COR-L47 (cell line): ENCODE data around the gene SCN5A.

Experiments
- DNase-seq: peaks from one replicate; lab custom pipeline; 2025; lab: John Stamatoyannopoulos, UW

SCN5A gene

DNA sequence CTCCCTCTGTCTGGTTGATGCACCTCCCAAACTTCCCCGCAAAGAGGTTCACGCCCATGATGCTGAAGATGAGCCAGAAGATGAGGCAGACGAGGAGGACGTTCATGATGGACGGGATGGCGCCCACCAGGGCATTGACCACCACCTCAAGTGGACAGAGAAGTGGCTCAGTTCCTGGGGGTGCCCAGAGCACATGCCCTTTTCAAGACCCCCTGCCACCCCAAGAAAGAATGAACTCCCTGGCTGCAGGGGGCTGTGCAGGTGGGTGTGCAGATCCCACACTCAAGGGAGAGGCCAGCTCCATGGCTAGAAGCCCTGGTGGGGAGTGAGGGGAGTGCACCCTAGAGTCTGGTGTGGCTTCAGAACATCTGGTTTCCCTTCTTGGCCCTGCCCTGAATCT is 89.2 kb downstream of the SCN5A start:
- no peak for DNase-seq

DNA sequence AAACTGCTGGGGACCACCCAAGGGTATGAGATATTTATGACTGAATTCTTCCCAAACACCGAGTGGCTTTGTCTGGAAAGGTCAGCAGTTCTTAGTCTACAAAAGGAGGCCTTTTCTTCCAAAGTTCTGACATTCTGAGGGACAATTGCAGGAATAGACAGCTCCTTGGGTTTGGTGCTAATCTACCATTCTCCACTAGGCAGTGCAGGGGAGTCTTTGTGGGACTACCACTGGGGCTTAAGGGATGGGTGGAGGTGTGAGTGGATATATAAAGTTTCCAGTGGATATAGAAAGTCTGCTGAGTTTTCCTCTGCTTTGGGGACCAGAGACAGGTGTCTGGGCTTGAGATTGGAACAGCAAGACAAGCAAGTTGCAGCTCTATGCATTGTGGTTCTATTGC is 90.6 kb downstream of the SCN5A start:
- no peak for DNase-seq

DNA sequence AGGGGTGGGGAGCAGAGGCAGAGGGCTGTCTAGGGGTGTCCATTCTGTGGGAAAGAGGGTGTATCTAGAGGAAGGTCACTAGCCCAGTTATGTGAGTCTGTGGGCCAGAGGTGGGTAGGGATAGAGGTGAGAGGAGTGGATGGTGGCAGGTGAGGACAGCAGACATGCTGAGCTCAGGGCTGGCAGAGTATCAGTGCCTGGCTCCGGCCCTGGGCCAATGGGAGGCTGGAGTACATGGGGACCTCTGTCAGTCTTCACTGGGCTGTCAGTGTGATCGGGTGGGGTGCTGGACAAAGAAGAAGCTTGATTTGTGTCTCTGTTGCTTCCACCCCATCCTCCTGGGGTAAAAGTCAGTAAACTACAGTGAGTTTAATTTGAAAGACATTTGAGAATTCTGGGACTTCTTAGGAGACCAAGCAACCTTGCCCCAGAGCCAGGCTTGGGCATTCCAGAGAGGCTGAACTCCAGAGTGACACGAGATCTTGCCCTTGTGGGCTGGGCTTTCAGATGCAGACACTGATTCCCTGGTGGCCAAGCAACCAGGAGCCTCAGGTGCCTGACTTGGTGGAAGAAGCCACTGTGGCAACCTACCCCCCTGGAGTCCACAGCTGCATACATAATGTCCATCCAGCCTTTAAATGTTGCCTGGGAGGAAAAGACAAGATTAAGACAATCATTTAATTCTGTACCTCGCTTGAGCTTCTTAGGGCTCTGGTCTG is 92.7 kb downstream of the SCN5A start:
- DNase-seq = no peak

DNA sequence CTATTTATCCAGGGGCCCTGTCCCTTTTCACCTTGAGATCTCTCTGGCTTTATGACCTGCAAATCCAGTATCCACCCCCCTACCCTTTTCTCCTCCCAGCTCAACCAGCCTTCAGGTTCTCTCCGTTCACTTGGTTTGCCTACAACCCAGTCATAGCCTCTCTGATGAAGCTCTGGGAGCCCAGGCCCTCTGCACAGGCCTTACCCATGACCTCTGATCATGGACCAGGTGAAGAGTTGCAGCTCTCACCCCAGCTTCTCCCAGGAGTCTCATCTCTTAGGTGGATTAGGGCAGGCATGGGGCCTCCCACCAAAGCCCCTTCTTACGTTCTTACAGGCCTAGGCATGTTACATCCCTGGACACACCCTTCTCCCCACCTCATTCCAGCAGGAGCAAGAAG is 93.6 kb downstream of the SCN5A start:
- no peak for DNase-seq

DNA sequence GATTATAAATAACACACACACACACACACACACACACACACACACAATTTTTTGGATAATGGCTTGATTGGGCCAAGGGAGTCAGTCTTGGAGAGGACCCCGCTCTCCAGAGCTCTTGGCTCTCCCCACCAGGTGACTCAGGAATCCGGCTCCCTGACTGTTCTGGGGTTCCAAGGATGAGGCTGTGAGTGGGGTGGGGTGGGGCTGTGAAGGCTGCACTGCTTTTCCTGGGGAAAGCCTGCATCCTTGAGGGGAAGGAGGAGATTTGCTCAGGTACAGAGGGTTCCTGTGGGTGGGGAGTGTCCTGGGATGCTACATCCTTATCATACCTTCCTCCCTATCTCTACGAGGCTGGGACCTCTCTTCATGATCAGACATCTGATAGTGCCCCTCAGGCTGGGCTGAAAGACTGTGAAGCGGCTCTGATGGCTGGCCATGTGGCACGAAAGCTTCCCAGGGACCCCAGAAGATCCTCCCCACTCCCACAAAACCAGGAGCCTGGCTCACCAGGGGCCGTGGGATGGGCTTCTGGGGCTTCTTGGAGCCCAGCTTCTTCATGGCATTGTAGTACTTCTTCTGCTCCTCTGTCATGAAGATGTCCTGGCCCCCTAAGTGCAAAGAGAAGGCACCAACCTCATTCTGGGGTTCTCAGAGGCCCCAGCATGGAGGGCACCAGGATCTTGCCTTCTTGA is 94.2 kb downstream of the SCN5A start:
- DNase-seq = no peak

DNA sequence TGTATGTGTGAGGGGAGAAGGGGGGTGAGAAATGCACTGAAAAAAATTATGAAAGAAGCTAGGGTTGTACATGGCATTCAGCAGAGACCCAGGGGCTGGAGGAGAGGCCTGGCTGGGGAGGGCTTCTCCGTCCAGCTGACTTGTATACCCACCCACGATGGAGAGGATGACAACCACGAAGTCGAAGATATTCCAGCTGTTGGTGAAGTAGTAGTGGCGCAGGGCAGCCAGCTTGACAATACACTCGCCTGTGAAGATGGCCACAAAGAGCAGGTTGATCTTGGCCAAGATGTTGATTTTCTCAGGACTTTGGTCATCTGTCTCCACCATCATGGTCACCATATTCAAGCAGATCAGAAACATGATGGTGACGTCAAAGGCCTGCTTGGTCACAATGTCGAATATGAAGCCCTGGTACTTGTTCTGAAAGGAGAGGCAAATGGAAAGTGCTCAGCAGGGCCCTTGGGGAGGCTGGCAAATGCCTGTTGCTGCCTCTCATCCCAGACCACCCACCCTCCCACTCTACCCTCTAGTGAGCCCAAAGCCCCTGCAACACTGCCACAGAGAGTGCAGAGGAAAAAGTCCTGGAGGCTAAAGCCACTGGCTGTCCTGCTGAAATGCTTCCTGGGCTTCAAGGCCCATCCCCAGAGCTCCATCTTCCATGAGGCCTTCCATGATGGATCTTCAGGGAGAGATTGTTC is 95.2 kb downstream of the SCN5A start:
- DNase-seq = no peak

DNA sequence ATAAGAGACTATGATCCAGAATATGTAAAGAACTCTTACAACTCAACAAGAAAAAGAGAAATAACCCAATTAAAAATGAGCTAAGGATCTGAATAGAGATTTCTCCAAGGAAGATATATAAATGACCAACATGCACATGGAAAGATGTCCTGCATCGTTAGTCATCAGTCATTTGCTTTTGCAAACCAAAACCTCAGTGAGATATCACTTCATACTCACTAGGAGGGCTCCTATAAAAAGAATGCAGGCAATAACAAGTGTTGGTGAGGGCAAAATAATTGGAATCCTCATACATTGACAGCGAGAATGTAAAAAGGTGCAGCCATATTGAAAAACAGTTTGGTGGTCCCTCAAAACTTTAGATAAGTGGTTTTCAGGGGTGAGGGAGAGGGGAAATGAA is 96.4 kb downstream of the SCN5A start:
- DNase-seq = no peak

DNA sequence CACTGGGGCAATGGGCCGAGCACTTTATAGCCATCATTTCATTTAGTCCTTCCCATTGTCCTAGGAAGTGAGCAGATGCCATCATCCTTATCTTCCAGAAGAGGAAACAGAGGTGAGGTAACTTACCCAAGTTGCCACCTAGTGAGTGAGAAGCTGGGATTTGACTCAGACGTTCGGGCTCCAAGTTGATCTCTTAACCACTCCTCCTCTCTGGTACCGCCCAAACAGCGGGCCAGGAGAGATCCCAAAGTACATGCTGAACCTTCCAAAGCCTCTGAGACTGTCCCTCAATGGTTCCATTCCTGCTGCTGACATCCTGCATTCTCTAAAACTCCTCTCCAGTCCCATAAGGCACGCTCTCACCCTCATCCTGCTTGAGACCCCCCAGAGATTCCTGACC is 97.1 kb downstream of the SCN5A start:
- no peak for DNase-seq

DNA sequence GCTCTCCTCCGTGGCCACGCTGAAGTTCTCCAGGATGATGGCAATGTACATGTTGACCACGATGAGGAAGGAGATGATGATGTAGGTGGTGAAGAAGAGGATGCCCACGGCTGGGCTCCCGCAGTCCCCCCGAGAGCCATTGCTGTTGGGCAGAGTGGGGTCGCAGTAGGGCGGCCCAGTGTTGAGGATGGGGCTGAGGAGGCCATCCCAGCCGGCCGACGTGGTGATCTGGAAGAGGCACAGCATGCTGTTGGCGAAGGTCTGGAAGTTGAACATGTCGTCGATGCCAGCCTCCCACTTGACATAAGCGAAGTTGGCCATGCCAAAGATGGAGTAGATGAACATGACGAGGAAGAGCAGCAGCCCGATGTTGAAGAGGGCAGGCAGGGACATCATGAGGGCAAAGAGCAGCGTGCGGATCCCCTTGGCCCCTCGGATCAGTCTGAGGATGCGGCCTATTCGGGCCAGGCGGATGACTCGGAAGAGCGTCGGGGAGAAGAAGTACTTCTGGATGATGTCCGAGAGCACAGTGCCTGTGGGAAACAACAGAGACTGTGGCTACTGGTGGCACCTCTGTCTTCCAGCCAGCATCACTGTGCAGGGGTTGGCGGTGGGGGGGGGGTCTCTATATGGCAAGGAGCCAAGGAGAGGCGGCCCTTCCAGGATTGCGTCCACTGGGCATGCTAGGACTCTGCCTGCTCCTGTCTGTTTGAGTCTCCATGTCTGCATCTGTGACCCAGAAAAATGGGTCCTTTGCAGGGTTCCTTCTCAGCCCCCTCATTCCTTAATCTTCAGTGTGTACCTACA is 98.3 kb downstream of the SCN5A start:
- no peak for DNase-seq

DNA sequence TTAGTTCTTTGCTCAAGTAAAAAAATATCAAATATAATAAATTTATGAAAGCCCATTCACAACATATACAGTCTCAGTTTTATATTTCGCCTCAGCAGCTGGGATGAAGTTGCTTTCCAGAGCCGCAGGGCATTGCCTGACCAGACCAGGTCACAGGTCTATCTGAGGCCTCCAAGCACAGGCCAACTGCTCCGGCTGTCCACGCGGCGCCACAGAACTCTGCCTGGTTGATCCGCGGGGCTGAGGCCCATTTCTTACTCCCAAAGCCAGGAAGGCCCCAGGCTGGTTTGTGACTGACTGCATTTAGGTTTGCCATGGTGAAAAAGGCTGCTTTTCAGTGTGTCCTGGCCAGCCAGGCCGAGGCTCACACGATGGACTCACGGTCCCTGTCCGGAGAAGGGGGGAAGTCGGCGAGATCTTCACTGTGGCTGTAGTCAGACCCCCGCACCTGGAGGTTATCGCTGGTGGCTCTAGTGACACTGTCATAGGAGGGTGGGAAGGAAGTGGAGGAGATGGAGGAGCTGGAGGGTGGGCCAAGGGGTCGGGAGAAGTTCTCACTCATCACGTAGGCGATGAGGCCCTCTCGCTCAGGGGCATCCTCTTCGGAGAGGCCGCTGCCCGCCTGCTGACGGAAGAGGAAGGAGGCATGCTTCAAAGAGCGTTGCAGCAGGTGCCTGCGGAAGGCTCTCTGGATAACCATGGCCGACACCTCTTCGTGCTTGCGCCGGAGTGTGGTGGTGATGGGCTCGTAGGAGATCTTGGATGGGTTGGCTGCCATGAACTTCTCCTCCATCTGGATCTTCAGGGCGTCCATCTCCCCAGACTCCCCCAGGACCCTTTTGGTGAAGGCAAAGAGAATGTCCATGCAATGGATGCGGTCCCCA is 99.3 kb downstream of the SCN5A start:
- no peak for DNase-seq

DNA sequence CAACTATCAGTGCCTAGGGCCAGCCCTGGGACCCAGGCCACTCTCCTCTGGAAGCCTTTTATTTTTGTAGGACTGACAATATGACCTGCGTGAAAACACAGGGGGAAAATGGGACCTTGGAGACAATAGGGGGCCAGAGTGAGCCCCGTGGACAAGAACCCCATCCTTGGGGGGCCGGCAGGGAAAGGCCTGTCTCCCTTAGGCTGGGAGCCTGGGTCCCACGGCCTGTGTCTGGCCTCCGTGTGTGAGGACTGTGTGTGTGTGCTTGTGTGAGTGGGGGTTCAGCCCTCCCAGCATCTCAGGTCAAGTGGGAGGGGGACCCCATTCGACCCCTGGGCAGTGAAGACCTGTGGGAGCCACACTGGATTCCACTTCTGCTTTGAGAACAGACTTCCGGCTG is 100.0 kb downstream of the SCN5A start:
- DNase-seq = no peak

DNA sequence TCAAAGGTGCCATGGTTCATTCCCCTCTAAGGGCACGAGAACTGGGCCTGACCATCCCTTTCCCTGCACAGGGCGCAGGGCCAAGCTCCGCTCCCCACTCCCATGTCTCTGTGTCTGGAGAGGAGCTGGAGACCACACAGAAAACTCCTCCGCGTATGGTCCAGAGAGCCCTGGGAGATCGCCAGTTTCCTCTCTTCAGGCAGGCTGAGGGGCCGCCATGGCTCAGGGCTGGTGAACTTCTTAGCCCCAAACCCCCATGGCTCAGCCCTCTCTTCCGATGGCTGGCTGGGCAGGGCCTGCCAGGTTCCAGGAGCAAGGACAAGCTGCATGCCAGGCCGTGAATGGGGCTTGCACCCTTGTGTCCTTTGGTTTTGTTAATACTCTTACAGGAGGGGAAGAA is 100.4 kb downstream of the SCN5A start:
- no peak for DNase-seq

DNA sequence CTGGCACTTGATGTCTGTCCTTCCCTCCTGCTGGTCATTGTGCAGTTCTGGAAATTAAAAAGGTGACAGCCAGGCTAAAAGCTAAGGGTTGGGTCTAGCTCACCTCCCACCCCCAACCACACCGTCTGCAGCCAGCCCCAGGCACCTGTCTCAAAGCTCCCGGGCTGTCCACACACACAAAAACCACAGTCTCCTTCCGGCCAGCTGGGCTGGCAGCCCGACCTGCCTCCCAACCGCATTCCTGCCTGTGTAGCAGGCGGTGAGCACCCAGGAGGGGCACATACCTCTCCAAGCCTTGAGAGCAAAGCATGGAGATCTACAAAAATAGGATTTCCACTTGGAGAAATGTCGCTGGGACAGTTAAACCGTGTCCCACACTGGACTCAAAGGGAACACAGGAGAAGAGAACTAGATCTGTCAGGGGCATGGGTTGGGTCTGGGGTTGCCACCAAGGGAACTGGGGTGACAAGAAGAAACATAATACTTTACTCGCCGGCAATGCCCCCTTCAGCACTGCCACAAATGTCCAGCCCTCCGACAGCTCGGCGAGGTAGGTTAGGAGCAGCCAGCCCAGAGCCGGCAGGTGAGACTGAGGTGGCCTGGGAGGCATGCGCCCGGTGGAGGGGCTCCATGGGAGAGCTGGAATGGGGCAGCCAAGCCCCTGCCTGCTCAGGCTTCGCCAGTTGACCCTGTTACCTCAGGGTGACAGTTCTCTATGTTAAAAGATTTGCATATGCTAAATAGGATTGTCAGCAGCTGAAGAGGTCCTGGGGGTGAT is 101.1 kb downstream of the SCN5A start:
- no peak for DNase-seq

DNA sequence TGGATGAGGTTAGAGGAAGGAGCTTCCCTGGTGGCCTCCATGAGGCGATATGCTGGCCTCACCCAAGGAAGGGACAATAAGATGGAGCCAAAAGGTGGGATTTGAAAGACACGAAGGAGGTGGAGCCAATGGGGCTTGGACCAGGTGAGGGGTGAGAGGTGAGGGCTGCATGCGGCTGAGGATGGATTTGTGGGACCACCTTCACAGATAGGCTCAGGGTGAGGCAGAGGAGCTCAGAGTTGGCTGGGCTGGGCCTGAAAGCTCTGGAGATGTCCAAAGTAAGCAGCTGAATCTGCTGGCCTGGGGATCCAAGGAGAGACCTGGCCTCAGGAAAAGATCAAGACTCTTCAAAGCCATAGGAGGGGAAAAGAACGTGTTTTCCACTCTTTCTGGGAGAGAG is 103.5 kb downstream of the SCN5A start:
- no peak for DNase-seq

DNA sequence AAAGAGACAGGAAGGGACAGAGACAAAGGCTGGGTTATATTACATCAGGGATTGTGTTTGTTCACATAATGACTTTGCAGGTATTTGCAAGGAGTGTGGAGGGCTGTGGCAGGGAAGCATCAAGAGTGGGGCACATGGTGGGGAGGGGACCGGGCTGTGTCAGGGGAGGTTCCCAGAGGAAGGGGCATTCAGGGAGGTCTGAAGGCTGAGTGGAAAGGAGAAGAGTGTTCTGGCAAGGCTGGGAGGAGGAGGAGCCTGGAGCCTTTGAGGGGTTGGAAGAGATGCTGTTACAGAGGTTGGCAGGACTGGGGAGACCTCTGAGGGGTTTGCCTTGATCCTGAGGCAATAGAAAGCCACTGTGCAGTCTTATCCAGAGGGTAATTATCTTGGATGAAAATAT is 103.9 kb downstream of the SCN5A start:
- no peak for DNase-seq

DNA sequence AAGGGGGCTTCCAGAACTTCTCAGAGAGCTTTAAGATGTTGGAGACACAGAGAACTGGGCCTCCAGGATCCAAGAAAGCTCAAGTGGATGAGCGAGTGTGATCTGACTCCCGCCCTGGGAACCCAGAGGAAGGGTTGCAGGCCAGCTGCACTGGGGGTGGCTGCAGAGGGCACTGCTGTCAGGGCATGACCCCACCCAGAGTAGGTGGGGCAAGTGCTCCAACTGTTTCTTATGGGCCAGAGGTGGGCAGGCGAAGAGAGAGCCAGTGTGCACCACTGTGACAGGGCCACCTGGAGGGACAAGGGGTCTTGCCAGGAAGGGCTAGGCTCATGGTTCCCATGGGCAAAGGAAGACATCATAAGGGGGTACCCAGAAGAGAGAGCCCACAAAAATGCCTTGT is 104.6 kb downstream of the SCN5A start:
- DNase-seq = no peak

DNA sequence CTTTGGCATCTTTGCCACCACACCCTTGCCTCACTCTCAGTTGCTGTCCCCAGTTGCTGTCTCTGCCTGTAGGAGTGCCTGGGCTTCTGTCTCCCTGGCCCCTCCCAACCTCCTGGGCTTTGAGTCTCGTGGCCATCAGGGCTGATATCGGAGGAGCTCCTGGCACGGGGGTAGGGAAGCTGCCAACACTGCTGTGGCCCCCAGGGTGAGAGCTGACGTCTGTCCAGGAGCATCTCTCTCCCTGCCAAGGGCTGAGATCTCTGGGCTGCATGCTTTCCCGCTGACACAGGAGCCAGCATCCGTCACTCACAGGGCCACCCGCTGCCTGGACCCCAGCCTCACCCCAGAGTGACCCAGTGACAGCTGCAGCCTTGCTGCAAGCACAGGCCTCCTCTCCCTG is 105.9 kb downstream of the SCN5A start:
- DNase-seq = no peak

DNA sequence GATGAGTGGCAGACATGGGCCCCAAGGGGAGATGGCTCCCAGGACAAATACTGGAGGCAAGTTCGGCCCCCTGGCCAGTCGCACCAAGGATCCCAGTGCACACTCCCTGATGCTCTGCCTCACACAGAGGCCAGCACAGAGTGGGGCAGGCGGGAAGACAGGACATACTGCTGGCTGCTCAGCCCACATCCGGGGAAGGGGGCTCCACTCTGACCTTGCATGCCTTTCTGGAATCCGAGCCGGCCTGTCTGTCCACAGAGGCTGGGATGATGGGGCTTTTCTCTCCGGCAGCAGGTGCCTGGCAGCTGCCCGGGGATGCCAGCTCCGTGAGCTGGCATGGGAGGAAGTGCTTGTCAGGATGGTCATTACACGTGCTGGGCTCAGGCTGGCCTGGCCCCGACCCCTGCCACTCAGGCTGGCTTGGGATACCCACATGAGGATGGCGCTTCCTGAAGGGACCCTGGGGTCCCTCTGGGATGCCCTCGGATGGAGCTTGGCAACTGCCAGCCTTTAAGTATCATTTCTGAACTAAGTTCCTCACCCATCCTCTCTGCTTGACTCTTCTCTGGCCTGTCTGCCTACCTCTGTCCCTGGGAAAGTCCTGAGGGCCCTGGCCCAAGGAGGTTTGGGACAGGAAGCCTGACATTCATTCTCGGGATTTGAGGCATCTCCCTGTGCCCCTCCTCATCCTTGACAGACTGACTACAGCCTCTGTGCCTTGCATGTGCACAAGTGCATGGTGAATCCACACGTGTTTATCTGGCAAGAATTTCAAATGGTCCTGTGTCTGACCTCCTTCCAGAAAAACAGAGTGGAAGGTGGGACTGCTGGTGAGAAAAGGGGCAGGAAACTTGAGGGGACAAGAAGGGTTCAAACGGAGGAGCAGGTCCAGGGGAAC is 106.8 kb downstream of the SCN5A start:
- no peak for DNase-seq

DNA sequence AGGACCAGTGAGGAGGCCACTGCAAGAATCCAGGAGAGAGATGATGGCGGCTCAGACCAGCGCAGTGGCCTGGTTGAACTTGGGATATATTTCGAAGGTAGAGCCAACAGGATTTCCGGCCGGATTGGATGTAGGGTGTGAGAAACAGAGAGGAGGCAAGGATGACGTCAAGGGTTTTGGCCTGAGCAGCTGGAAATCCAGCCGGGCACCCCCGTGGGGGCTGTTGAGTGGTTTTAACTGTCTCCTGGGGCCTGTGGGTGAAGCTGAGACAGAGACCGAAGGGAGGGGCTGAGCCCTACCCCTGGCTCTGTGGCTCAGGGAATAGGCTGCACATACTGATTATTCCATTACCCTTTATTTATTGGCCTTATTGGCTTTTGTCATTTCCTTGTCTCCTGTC is 107.7 kb downstream of the SCN5A start:
- no peak for DNase-seq
